Islet of Langerhans (tissue), 1 donor: ENCODE data around the gene ACTR6.
"Not testable (repeated sequence)": the region's sequence is repeated elsewhere in the genome, so short reads cannot be mapped to it uniquely, and the experiment has no call there.

Experiments
- FAIRE-seq: peaks from one replicate; lab custom pipeline; 2011; peaks lifted over from hg19 to GRCh38; lab: Jason Lieb, UNC

The ACTR6 gene

DNA sequence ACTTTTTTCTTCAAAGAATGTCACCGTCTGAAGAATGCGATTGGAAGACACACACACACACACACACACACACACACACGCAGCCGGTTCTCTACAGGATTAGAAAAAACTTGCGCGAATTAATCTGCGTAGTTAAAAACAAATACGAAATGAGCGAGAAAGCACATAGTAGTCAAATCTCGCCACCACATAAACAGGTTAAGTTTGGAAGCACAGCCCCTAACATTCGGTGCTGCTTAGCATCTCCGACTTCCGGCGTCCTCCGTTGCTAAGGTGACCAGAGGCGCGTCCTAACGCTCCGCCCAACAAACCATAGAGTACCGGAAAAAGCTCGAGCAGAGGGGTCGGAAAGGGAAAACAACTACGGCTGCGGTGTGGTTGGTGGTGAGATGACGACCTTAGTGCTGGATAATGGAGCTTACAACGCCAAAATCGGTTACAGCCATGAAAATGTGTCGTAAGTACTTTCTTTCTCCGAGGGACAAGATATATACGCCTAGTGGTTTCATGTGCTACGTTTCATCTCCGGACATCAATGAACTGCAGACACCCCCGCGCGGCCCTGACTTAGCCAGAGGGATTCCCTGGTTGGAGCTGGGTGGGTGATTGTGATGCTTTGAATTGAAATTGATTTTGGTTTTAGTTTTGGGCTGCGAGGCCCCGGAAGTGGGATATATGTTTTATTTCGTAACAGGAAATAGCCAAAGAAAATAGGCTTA lies at the start of gene ACTR6:
Gene ACTR6, plus strand, starts transcription at position 353 of the 719 bp plus-strand sequence. Its CDS starts 37 bp downstream, at position 390.
- FAIRE-seq: no peak

GRCh38 chr12:100151769-100152168 lies 48.8 kb upstream of the ACTR6 start:
- no peak for FAIRE-seq

DNA sequence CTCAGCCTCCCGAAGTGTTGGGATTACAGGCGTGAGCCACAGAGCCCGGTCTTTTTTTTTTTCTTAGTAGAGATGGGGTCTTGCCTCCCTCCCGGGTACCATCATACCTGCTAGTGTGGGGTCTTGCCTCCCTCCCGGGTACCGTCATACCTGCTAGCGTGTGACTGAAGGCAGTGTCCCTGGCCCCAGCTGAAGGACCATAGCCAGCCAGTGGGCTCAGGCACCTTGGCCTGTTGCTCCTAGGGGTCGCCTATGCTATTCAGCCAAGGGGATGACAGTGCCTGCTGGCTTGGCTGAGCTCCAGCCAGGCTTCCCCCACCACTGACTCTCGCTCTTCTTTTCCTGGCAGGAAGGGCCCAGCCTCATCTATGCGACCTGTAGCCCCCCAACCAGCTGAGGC lies 47.5 kb upstream of the ACTR6 start:
- no peak for FAIRE-seq

DNA sequence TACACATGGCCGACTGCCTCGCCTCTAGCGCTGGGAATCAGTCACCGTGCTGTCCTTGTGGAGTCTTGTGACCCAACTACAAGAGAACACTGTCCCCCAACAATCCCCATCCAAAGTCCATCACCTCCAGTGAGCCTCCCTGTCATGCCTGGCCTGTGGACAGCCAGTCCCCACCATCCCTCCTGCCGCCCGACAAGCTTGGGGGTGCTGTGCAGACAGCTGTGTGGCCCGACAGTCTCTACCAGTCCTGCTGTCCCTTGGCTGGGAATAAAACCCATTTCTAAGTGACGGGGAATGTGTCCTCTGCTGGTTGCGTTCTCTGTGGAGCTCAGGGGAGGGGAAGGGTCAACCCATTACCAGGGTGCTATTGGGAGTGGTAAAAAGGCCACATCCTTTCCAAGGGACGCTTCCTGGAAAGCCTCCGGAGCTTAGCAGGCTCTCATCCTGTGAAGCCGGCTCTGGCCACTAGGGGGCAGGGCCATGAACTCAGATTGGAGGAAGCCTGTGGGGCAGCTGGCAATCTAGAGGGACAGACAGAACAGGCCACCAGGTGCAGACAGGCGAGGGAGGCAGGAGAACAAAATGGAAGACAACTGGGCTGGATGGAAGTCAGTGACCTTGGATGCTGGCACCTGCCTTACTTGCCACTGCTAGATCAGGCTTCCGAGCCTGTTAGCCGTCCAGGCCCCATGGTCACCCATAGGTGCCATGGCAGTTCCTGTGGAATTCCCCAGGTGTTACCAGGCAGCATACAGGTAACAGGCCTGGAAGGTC lies 46.0 kb upstream of the ACTR6 start:
- no peak for FAIRE-seq

DNA sequence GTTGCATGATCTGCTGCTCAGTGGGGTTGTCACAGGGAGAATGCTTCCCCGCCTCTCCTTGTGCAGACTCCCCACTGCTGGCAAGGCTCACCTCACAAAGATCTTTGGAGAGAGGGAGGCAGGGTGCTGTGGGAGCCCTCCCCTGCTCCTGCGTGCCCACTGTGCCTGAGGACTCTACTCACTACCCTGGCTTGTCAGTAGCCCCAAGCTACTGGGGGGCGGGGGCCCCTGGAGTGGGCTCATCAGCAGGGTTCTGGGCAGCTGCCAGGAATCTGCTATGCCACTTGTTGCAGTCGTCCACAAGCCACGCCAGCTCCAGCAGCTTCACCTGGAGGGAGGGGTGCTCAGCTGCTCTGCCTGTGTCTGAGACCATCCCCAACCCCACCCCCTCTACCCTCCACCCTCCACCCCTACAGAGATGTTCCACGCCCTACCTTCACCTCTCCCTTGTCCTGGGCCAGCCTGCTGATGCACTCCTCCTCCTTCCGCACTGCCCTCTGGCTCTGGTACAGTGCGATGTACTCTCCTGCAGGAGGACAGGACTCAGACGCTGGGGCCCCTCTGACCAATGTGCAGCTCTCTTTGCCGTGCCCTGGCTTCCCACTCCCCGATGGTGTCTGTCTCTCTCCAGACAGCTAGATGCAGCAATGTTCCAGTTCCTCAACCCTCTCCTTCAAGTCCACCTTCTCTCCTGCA lies 43.7 kb upstream of the ACTR6 start:
- FAIRE-seq: no peak

- no peak for FAIRE-seq
Measured at GRCh38 chr12:100157427-100157821, 43.2 kb upstream of the ACTR6 start.

DNA sequence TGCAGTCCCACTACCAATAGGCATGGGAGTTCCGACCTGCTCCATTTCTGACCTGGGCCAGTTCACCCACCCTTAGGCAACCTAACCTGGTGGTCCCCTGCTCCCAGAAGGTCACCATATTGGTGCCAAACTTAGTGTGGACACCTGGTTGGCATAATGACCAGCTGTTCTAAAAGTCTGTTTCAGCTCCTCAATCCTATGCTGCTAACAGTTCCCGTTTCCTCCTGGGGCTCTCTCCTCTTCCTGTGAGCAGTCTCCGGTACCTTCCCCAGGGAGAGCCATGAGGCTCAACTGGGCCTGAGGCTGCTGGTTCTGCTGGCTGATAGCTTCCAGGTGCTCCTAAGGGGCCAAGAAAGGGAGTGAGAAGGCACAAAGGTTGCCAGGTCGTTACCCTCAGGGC lies 42.1 kb upstream of the ACTR6 start:
- no peak for FAIRE-seq

DNA sequence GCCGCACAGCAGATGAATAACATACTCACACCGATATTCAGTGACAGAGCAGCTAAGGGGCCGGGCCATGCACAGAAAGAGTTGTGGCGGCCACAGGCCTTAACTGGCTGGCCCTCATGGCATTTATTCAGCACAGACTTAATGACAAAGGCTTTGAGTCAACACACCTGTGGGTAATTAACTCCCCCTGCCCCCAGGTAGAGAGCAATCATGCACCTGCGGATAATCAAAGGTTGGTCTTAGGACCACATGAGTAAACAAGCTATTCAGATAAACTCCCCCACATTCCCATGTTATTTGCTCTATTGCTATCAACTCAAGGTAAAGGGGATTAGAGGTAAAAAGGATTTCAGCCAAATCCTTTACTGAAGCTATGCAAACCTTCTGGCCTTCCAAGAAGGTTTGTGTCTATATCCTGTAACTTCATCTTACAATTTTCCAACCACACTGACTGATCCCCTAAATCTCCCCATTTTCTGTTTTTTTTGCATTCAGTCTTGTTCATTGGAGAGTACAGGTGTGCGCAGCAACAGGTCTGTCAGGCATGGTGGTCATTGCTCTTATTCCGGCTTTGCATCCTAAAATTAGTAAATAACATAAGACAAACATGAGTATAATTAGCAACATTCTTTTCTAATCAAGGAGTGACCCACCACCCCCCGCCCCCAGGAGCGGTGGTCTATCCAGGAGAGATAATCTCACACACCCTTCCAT lies 41.1 kb upstream of the ACTR6 start:
- no peak for FAIRE-seq

DNA sequence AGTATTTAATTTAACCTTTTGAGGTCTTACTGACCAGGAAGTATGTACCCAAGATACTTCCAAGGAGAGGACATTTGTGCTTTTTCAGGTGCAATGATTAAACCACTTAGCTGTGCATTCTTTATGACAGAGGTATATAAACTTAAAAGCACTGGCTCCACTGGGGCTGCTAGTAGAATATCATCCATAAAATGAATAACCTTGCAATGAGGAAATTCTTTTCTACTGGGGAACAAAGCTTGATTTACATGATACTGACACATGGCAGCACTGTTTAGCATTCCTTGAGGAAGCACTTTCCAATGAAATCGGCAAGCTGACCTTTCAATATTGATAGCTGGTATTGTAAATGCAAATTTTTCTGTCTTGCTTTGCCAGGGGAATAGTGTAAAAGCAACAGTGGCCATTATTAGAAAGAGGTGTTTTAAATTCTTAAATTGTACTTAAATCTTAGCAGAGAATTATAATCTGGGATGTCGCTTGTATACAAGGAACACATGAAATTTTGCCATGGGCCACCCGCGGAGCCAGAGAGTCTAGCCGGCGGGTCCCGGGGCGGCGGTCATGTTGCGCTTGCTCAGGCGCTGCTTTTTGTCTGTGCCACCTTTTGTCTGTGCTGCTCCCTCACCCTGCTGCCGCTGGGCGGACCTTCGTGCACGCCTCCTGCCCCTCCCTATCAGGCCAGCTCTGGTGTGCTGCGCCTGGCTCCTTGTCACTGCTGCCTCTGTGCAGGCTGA lies 37.0 kb upstream of the ACTR6 start:
- FAIRE-seq: no peak

- no peak for FAIRE-seq
Measured at GRCh38 chr12:100164153-100164704, 36.4 kb upstream of the ACTR6 start.

GRCh38 chr12:100165356-100165755 lies 35.3 kb upstream of the ACTR6 start:
- FAIRE-seq: no peak

GRCh38 chr12:100166232-100166631 lies 34.4 kb upstream of the ACTR6 start:
- no peak for FAIRE-seq

DNA sequence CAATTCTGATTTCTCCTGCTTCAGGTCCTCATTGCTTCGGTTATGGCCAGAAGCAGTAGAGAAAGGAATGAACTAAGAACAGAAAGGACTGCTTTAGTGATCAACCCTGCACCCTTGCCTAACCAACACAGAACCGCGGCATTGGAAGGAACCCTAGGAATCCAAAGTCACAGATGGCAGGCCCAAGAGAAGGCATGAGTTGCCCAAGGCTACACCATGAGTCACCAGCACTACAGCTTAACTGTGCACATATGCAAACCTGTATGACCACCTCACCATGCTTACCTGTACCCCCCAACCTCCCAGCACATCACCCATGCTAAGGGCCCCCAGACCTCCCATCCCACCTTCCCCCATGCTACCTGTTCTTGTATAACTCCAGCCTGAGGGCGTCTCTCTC lies 32.1 kb upstream of the ACTR6 start:
- FAIRE-seq: no peak

DNA sequence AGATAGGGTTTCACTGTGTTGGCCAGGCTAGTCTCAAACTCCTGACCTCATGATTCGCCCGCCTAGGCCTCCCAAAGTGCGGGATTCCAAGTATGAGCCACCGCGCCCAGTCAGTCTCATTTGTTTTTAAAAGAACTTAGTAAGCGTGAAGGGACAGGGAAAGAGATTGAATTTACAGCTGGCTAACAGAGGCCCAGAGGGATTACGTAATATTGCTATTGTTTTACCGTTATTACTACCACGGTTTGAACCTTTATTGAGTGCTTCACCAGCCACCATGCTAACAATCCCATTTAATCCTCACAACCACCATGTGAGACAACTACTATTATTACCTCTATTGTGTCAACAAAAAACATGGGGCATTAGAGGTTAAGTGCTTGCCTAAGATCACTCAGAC lies 31.3 kb upstream of the ACTR6 start:
- FAIRE-seq: no peak

DNA sequence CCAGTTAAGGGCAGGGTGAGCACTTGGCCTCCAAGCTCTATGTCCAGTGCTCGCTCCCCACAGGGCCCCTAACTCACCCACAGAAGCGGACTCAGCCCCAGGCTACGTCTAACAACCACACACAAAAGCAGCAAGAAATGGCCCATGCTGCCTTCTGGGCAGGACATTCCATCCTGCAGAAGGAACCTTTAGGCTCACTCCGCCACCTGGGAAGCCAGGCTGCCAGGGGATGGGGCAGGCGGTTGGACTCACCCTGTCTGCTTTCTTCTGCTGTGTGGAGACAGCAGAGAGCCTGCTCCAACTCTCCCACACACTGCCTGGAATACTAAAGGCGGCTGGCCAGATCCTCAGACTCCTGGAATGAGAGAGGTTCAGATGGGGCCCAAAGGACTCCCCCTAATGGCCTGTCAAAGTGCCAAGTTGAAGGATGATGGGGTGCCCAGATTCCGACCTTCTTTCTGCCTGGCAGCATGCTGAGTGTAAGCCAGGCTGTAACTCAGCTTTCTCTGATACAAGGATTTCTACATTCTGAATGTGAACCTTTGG lies 30.2 kb upstream of the ACTR6 start:
- no peak for FAIRE-seq

DNA sequence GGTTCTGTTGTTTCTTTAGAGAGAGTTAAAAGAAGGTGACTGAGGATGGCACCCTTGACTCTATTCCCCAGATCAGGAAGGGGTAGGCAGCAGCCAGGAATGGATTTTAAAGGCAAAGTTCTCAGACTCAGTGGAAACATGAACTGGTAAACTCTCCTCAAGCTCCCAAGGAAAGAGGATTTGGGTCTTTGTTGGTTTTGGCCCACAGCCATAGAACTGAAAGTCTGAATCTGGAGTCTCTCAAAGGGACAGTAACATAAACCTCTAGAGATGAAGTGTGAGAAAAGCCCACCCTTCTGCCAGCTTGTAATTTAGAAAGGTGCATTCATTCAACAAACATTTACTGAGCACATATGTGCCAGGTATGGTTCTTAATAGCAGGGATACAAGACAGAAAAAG lies 29.4 kb upstream of the ACTR6 start:
- no peak for FAIRE-seq

DNA sequence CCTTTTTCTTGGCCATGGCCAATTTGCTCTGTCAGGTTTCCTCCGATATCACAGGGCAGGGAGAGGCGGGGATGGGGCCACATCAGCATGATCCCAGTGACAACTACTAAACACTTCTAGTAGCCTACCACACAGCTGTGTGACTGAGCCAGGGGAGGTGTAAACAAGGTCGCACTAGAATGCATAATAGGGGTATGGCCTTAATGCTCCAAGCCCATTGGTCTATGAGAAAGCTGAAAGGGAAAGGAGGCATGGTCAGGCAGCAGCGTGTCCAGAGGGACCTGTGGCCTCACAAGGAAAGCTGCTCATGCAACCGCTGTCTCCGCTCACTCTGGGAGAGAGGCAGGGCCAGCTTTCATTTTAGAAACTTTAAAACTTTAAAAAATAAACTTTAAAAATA lies 27.5 kb upstream of the ACTR6 start:
- no peak for FAIRE-seq

DNA sequence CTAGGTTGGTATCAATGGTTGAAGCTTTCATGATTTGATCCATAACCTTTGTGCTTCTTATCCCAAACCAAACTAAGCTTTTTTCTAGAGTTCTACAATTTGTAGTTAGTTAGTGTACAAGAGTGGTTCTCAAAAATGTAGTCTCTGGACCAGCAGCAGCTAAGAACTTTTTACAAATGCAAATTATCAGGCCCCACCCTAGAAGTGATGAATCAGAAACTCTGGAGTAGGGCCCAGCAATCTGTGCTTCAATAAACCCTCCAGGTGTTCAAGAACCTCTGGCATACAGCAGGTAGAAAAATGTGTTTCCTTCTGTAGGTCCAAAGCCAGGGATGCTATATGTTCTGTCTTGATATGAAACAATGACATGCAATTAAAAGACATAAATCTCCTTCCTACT lies 26.1 kb upstream of the ACTR6 start:
- no peak for FAIRE-seq

DNA sequence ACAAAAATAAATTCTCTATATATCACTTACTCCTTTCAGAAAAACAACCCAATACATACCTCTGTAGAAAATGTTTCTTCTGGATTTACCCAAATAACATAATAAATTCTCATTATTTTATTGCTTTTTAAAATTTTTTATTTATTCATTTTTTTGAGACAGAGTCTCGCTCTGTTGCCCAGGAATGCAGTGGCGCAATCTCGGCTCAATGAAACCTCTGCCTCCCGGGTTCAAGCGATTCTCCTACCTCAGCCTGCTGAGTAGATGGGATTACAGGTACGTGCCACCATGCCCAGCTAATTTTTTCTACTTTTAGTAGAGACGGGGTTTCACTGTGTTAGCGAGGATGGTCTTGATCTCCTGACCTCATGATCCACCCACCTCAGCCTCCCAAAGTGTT lies 24.1 kb upstream of the ACTR6 start:
- not testable (repeated sequence) for FAIRE-seq

DNA sequence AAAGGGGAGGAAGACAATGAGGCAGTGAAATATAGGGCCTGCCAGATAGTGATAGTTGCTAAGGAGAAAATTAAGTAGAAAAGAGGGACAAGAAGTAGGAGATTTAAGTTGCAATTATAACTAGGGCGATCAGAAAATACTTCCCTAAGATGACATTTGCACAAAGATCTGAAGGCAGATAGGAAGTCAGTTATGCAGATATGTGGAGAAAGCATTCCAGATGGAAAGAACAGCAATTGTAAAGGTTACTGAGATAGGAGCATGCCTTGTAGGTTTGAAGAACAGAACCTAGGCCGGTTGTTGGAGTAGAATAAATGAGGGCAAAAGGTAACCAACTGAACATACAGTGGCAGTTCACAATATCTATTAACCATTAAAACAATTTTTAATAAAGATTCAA lies 21.4 kb upstream of the ACTR6 start:
- FAIRE-seq: no peak

GRCh38 chr12:100184549-100185145 lies 16.0 kb upstream of the ACTR6 start:
- no peak for FAIRE-seq
